H1 (cell line): ENCODE data around the gene SRSF9. TPM values are rescaled to one million over a fixed set of nuclear protein-coding genes. Genes with fewer than 3 reads are reported as not detected.

Experiments used
- CTCF ChIA-PET: fragments of 300-600 bp; sonication (Branson Sonifier 250); formaldehyde crosslinking; loops from one replicate; lab custom pipeline; 2021; ENCODE audit not compliant: partially characterized antibody; lab: Charles Lee
- POLR2A ChIA-PET: fragments of 300-600 bp; sonication (Branson Sonifier 250); formaldehyde crosslinking; loops from one replicate; lab custom pipeline; 2021; ENCODE audit warnings: inconsistent platforms; ENCODE audit not compliant: partially characterized antibody; lab: Charles Lee
- DNase-seq, 2 experiments: peaks; one replicate each; pipeline versions ENCODE4 v3.0.0 to v3.0.0-alpha.2; 2010 to 2022; ENCODE audit warnings: low spot score in 2 of 2, low read depth in 1 of 2, mixed read lengths in 1 of 2
- FAIRE-seq: peaks from 2 replicates; lab custom pipeline; 2011; peaks lifted over from hg19 to GRCh38; lab: Jason Lieb, UNC
- H2AFZ ChIP-seq: 2 replicates; pipeline ENCODE4 v1.8.1; 2012; ENCODE audit warnings: low read length, inconsistent platforms
- H2AK5ac ChIP-seq: 2 replicates; pipeline ENCODE4 v1.6.1; 2013; ENCODE audit warnings: low read depth, low read length
- H2BK120ac ChIP-seq: replicated peaks from 2 replicates; pipeline ENCODE3; 2013; ENCODE audit warnings: low read depth, low read length, inconsistent platforms
- H2BK12ac ChIP-seq: 2 replicates; pipeline ENCODE4 v1.6.1; 2013; ENCODE audit warnings: low read depth, low read length
- H2BK15ac ChIP-seq: 2 replicates; pipeline ENCODE4 v1.6.1; 2013; ENCODE audit warnings: low read length
- H2BK20ac ChIP-seq: 2 replicates; pipeline ENCODE4 v1.6.1; 2013; ENCODE audit warnings: low read length
- H2BK5ac ChIP-seq: 2 replicates; pipeline ENCODE4 v1.6.1; 2013; ENCODE audit warnings: low read depth, low read length
- H3K14ac ChIP-seq: 2 replicates; pipeline ENCODE4 v1.6.1; 2013; ENCODE audit warnings: inconsistent platforms; ENCODE audit not compliant: insufficient read length
- H3K18ac ChIP-seq: 2 replicates; pipeline ENCODE4 v1.6.1; 2013; ENCODE audit warnings: low read length; ENCODE audit errors: extremely low read depth
- H3K23ac ChIP-seq: 2 replicates; pipeline ENCODE4 v1.6.1; 2013; ENCODE audit warnings: inconsistent platforms; ENCODE audit not compliant: insufficient read length
- H3K23me2 ChIP-seq: 2 replicates; pipeline ENCODE4 v1.6.1; 2013; ENCODE audit warnings: low read depth, low read length
- H3K27ac ChIP-seq: 2 replicates; pipeline ENCODE4 v1.6.1; 2011; ENCODE audit warnings: low read depth, low read length, inconsistent platforms
- H3K27me3 ChIP-seq, 4 experiments: replicated peaks in 1 of 4; 1 replicate in 1 of 4; 2 replicates in 3 of 4; pipeline versions ENCODE4 v1.6.1 to v1.8.1; 2011 to 2013; ENCODE audit warnings: low read length in 3 of 4, mild to moderate bottlenecking in 3 of 4, inconsistent platforms in 2 of 4, mixed read lengths in 2 of 4, moderate library complexity in 1 of 4; ENCODE audit not compliant: control insufficient read depth in 3 of 4, insufficient read depth in 3 of 4; ENCODE audit errors: extremely low read depth in 1 of 4
- H3K36me3 ChIP-seq, 4 experiments: 2 replicates each; pipeline versions ENCODE4 v1.6.1 to v1.8.1; 2011 to 2013; ENCODE audit warnings: mild to moderate bottlenecking in 4 of 4, low read length in 3 of 4, moderate library complexity in 2 of 4, control low read depth in 1 of 4, inconsistent platforms in 1 of 4; ENCODE audit not compliant: insufficient read depth in 4 of 4, control insufficient read depth in 2 of 4
- H3K4ac ChIP-seq: replicated peaks from 2 replicates; pipeline ENCODE3; 2013; ENCODE audit warnings: low read length, low read depth, mixed read lengths, inconsistent platforms; ENCODE audit not compliant: insufficient read length
- H3K4me1 ChIP-seq, 4 experiments: replicated peaks in 1 of 4; 1 replicate in 1 of 4; 2 replicates in 3 of 4; pipeline versions ENCODE4 v1.6.1 to v1.8.1; 2011 to 2013; ENCODE audit warnings: low read length in 3 of 4, inconsistent platforms in 2 of 4, mixed read lengths in 1 of 4; ENCODE audit not compliant: insufficient read depth in 4 of 4, control insufficient read depth in 3 of 4
- H3K4me2 ChIP-seq, 2 experiments: 2 replicates each; pipeline versions ENCODE4 v1.6.1 to v1.8.1; 2011 to 2013; ENCODE audit warnings: low read depth in 2 of 2, low read length in 2 of 2, control low read depth in 1 of 2, inconsistent platforms in 1 of 2, mild to moderate bottlenecking in 1 of 2; ENCODE audit not compliant: insufficient read depth in 1 of 2
- H3K4me3 ChIP-seq, 4 experiments: fragments of 200-600, 300-600 bp in 1 of 4; sonication (generic), shearing (Covaris generic), sonication (Bioruptor Twin) in 1 of 4; 2 replicates each; pipeline versions ENCODE4 v1.5.1 to v1.8.1; 2011 to 2016; ENCODE audit warnings: low read length in 4 of 4, low read depth in 3 of 4, control low read depth in 2 of 4, inconsistent platforms in 2 of 4, mild to moderate bottlenecking in 2 of 4, mixed read lengths in 1 of 4, moderate library complexity in 1 of 4; ENCODE audit not compliant: insufficient read depth in 2 of 4; ENCODE audit errors: extremely low read depth in 1 of 4
- H3K56ac ChIP-seq: replicated peaks from 2 replicates; pipeline ENCODE3; 2013; ENCODE audit warnings: low read depth, mild to moderate bottlenecking, mixed read lengths, low read length, inconsistent platforms; ENCODE audit not compliant: insufficient read length
- H3K79me1 ChIP-seq: 2 replicates; pipeline ENCODE4 v1.6.1; 2013; ENCODE audit warnings: low read depth, low read length, control low read depth
- H3K79me2 ChIP-seq, 2 experiments: 2 replicates each; pipeline versions ENCODE4 v1.6.1 to v1.8.1; 2012 to 2013; ENCODE audit warnings: low read length in 2 of 2, mild to moderate bottlenecking in 2 of 2, inconsistent platforms in 1 of 2; ENCODE audit not compliant: insufficient read depth in 2 of 2, control insufficient read depth in 1 of 2
- H3K9ac ChIP-seq, 4 experiments: replicated peaks in 1 of 4; 1 replicate in 1 of 4; 2 replicates in 3 of 4; pipeline versions ENCODE4 v1.6.1 to v1.8.1; 2011 to 2013; ENCODE audit warnings: low read depth in 3 of 4, low read length in 3 of 4, control low read depth in 2 of 4, mild to moderate bottlenecking in 2 of 4, moderate library complexity in 2 of 4, inconsistent platforms in 1 of 4; ENCODE audit errors: extremely low read depth in 1 of 4
- H3K9me3 ChIP-seq, 2 experiments: 2 replicates each; pipeline versions ENCODE4 v1.6.1 to v1.8.1; 2012 to 2013; ENCODE audit warnings: mild to moderate bottlenecking in 2 of 2, moderate library complexity in 2 of 2, control low read depth in 1 of 2, inconsistent platforms in 1 of 2, low read depth in 1 of 2, low read length in 1 of 2, mixed read lengths in 1 of 2; ENCODE audit not compliant: insufficient read depth in 2 of 2
- H4K20me1 ChIP-seq, 2 experiments: replicated peaks in 1 of 2; 2 replicates each; pipeline versions ENCODE3 to v1.8.1; 2011 to 2013; ENCODE audit warnings: inconsistent platforms in 2 of 2, low read length in 2 of 2, mild to moderate bottlenecking in 1 of 2; ENCODE audit not compliant: insufficient read depth in 2 of 2, control insufficient read depth in 1 of 2
- H4K5ac ChIP-seq: 2 replicates; pipeline ENCODE4 v1.6.1; 2013; ENCODE audit warnings: low read length, low read depth, mixed read lengths, inconsistent platforms; ENCODE audit not compliant: insufficient read length
- H4K8ac ChIP-seq: 2 replicates; pipeline ENCODE4 v1.8.0; 2013; ENCODE audit warnings: mild to moderate bottlenecking, moderate library complexity, low read length, inconsistent platforms; ENCODE audit not compliant: insufficient read depth; ENCODE audit errors: extremely low read depth
- H4K91ac ChIP-seq: replicated peaks from 2 replicates; pipeline ENCODE3; 2013; ENCODE audit warnings: low read length, mixed read lengths, inconsistent platforms; ENCODE audit not compliant: insufficient read length
- ASH2L ChIP-seq: fragments of 200-600, 300-600 bp; sonication (generic); IDR thresholded peaks from one replicate; pipeline ENCODE4 v1.7.1; 2017; ENCODE audit warnings: low read length
- EP300 ChIP-seq, 2 experiments: IDR thresholded peaks; 1 replicate in 1 of 2; 2 replicates in 1 of 2; pipeline ENCODE4 v1.6.1; 2011 to 2012; ENCODE audit warnings: low read depth in 2 of 2, low read length in 2 of 2, mild to moderate bottlenecking in 2 of 2, borderline replicate concordance in 1 of 2, inconsistent platforms in 1 of 2, moderate library complexity in 1 of 2
- NRF1 ChIP-seq: IDR thresholded peaks from 2 replicates; pipeline ENCODE4 v1.6.1; 2011; ENCODE audit warnings: mild to moderate bottlenecking, low read depth, low read length, improper control_type of control experiment
- PHF8 ChIP-seq: fragments of 200-600 bp; sonication (generic); conservative IDR thresholded peaks from 2 replicates; pipeline ENCODE4 v1.7.1; 2012; ENCODE audit warnings: low read depth, mild to moderate bottlenecking, inconsistent platforms, low read length, moderate library complexity
- RFX5 ChIP-seq: IDR thresholded peaks from 2 replicates; pipeline ENCODE4 v1.6.1; 2011; ENCODE audit warnings: low read depth, low read length, improper control_type of control experiment, borderline replicate concordance
- SAP30 ChIP-seq: fragments of 300-600 bp; sonication (generic); IDR thresholded peaks from 2 replicates; pipeline ENCODE4 v1.7.1; 2012; ENCODE audit warnings: low read length, moderate library complexity, mild to moderate bottlenecking, inconsistent platforms; ENCODE audit not compliant: insufficient read depth, insufficient replicate concordance
- SP1 ChIP-seq: IDR thresholded peaks from 2 replicates; pipeline ENCODE4 v1.6.1; 2011; ENCODE audit warnings: low read depth, low read length
- SP4 ChIP-seq: IDR thresholded peaks from 2 replicates; pipeline ENCODE4 v1.6.1; 2012; ENCODE audit warnings: low read length, inconsistent platforms
- TAF7 ChIP-seq: optimal IDR thresholded peaks from 2 replicates; pipeline ENCODE3; 2011; ENCODE audit warnings: low read depth, mild to moderate bottlenecking, inconsistent platforms, low read length, moderate library complexity, borderline replicate concordance
- TCF12 ChIP-seq: IDR thresholded peaks from 2 replicates; pipeline ENCODE4 v1.6.1; 2011; ENCODE audit warnings: low read depth, mild to moderate bottlenecking, low read length
- polyA plus RNA-seq, 7 experiments: library from polyadenylated mRNA; depleted of rRNA in 3 of 7; stranded (reverse) in 5 of 7; unstranded in 2 of 7; fragments of >200 nt in 5 of 7; fragments of 200-250 nt in 2 of 7; gene quantifications; 1 replicate in 5 of 7; 2 replicates in 1 of 7; 4 replicates in 1 of 7; pipeline versions ENCODE4 v1.2.1 to v1.2.3, GENCODE V29; 2011 to 2013; ENCODE audit warnings: missing spikeins in 2 of 7, mixed read lengths in 2 of 7
- total RNA-seq: library from RNA; stranded (reverse); fragmentation: NEBNext Ultra II Directional; extraction: Animal tissue kit (Norgen Biotek cat#: 25700); gene quantifications from 2 replicates; pipeline ENCODE4 v1.2.1, GENCODE V29; 2021
- TF ChIP-seq, protein P1 (sequence below): IDR thresholded peaks from 2 replicates; pipeline ENCODE4 v1.6.1; 2011; ENCODE audit warnings: low read depth, mild to moderate bottlenecking, low read length; ENCODE audit not compliant: insufficient read depth
- TF ChIP-seq, protein P2 (sequence below): IDR thresholded peaks from 2 replicates; pipeline ENCODE4 v1.6.1; 2011; ENCODE audit warnings: low read length, improper control_type of control experiment

SRSF9 gene
- total and polyA plus RNA-seq, 2 of the 8 experiments (the other 6 are each of a cell fraction or from before 2014, with no cell fraction given): 172 to 304 TPM

DNA sequence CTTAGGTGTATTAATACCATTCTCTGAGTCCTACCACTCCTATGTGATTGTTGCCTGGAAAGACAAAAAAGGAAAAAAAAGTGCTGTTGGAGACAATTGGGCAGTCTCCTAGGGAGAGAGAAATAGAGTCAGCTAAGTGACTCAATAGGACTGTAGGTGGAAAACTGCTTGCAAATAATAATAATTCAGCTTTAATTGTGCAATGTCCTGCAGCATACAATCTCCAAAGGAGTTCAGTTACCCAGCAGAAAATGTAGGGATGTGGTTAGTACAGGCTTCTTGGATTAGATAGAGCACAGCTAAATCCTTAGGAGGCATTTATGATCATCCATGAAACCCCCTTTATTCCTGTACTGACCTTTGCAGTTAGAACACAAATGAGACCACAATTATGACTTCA is 3.0 kb upstream of the SRSF9 start:
- H4K8ac ChIP-seq: no peak overlapping the region
- no peak overlapping the region for H2BK5ac ChIP-seq
- no peaks in the 10 kb centered on the region; a peak in 1 of 8 replicates for H3K36me3 ChIP-seq
- no peak overlapping the region for H3K27ac ChIP-seq
- no peak overlapping the region for H3K14ac ChIP-seq
- CTCF ChIA-PET: interaction anchor here (0.7 to 1.6 kb wide), 7 partner anchors 16 to 1462 kb away, joined by 3 to 5 read pairs (median 4); partner anchors contain the start of gene DYNLL1
- no peak for DNase-seq
- H2AFZ ChIP-seq: no peak overlapping the region
- H2BK15ac ChIP-seq: no peak overlapping the region
- no peak overlapping the region for H3K56ac ChIP-seq
- H3K27me3 ChIP-seq: no peaks in the 10 kb centered on the region
- H3K79me1 ChIP-seq: no peaks in the 10 kb centered on the region
- no peak overlapping the region for H2AK5ac ChIP-seq
- no peak overlapping the region for H3K4me2 ChIP-seq
- no peak overlapping the region for H2BK120ac ChIP-seq
- no peak overlapping the region for H4K5ac ChIP-seq
- peaks cover 5% of the 10 kb centered on the region for H3K23me2 ChIP-seq
- H2BK12ac ChIP-seq: no peak overlapping the region
- no peak overlapping the region for H3K18ac ChIP-seq
- no peak overlapping the region for H3K9ac ChIP-seq
- no peak for FAIRE-seq
- no peak overlapping the region for H3K4me3 ChIP-seq
- H4K91ac ChIP-seq: no peak overlapping the region
- H3K9me3 ChIP-seq: no peaks in the 10 kb centered on the region
- H3K4ac ChIP-seq: no peak overlapping the region
- POLR2A ChIA-PET: interaction anchor here (0.6 to 18.7 kb wide), 6 partner anchors 10 to 272 kb away, joined by 3 to 365 read pairs (median 4); partner anchors contain the start of genes DYNLL1, GATC, RPLP0 and TRIAP1
- H3K79me2 ChIP-seq: peaks cover 0 to 15% of the 10 kb centered on the region in 2 experiments; a peak in 3 of 4 replicates
- no peak overlapping the region for H3K23ac ChIP-seq
- peaks cover 0 to 5% (median 0%) of the 10 kb centered on the region in 4 experiments; a peak in 2 of 7 replicates for H3K4me1 ChIP-seq
- peaks cover 4 to 6% of the 10 kb centered on the region in 2 experiments for H4K20me1 ChIP-seq
- no peak overlapping the region for H2BK20ac ChIP-seq
- TF ChIP-seq SAP30 (no peak), RFX5 (no peak), SP4 (no peak), SP1 (no peak), ASH2L (no peak), PHF8 (no peak), EP300 (IDR thresholded peaks at IDR 0.05; ENCODE audit: borderline replicate concordance in 1 of 2, low read depth in 2 of 2, low read length in 2 of 2) (no peak), NRF1 (no peak), TCF12 (no peak), TAF7 (no peak)
- TF ChIP-seq, protein P1, sequence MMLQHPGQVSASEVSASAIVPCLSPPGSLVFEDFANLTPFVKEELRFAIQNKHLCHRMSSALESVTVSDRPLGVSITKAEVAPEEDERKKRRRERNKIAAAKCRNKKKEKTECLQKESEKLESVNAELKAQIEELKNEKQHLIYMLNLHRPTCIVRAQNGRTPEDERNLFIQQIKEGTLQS: no peak
- TF ChIP-seq, protein P2, sequence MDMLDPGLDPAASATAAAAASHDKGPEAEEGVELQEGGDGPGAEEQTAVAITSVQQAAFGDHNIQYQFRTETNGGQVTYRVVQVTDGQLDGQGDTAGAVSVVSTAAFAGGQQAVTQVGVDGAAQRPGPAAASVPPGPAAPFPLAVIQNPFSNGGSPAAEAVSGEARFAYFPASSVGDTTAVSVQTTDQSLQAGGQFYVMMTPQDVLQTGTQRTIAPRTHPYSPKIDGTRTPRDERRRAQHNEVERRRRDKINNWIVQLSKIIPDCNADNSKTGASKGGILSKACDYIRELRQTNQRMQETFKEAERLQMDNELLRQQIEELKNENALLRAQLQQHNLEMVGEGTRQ: no peak
